Suppressor macrophage (primary cell): ENCODE data around the gene SYNJ1.
"Not testable (repeated sequence)": the region's sequence is repeated elsewhere in the genome, so short reads cannot be mapped to it uniquely, and the experiment has no call there.

Experiments used
- DNase-seq, 4 experiments: peaks; one replicate each; pipeline ENCODE4 v3.0.0-alpha.2; 2020 to 2022
- total RNA-seq, 17 experiments: gene quantifications; one replicate each; lab custom pipeline; 2026; ENCODE audit warnings: mixed read lengths in 6 of 17, inconsistent platforms in 3 of 17; lab: John Stamatoyannopoulos, UW

Gene SYNJ1
- 15.0 to 82.2 (median 40.9) reads per million in 17 experiments for total RNA-seq

GRCh38 chr21:32727687-32728455 lies at the start of gene SYNJ1:
SYNJ1 (minus strand) TSS chr21:32728013; CDS start chr21:32726895, 1,118 bp downstream.
- DNase-seq, result peak; percentile 98 to 99 (median 98)

- DNase-seq, result no peak
Measured at GRCh38 chr21:32777269-32777668, 49.5 kb upstream of the SYNJ1 start.

GRCh38 chr21:32776743-32777142 lies 48.9 kb upstream of the SYNJ1 start:
- no peak for DNase-seq

GRCh38 chr21:32773048-32773344 lies 45.2 kb upstream of the SYNJ1 start:
- DNase-seq, result not testable (repeated sequence)

GRCh38 chr21:32772281-32773047 lies 44.7 kb upstream of the SYNJ1 start:
- DNase-seq, result peak; percentile 47 to 67 (median 55)

- peak; percentile 53 to 84 (median 79) for DNase-seq
Measured at GRCh38 chr21:32770871-32771523, 43.2 kb upstream of the SYNJ1 start.

GRCh38 chr21:32768530-32768929 lies 40.7 kb upstream of the SYNJ1 start:
- no peak for DNase-seq

- DNase-seq, result no peak
Measured at GRCh38 chr21:32765058-32765457, 37.2 kb upstream of the SYNJ1 start.

- DNase-seq, result no peak
Measured at GRCh38 chr21:32764186-32764585, 36.4 kb upstream of the SYNJ1 start.

- no peak for DNase-seq
Measured at GRCh38 chr21:32757804-32758203, 30.0 kb upstream of the SYNJ1 start.

GRCh38 chr21:32756096-32756495 lies 28.3 kb upstream of the SYNJ1 start:
- no peak for DNase-seq

GRCh38 chr21:32753818-32754585 lies 26.2 kb upstream of the SYNJ1 start:
- DNase-seq, result no peak

GRCh38 chr21:32750405-32750804 lies 22.6 kb upstream of the SYNJ1 start:
- DNase-seq, result no peak

GRCh38 chr21:32749662-32750061 lies 21.8 kb upstream of the SYNJ1 start:
- no peak for DNase-seq

GRCh38 chr21:32748529-32748928 lies 20.7 kb upstream of the SYNJ1 start:
- no peak for DNase-seq

GRCh38 chr21:32747396-32747795 lies 19.6 kb upstream of the SYNJ1 start:
- no peak for DNase-seq

- not testable (repeated sequence) for DNase-seq
Measured at GRCh38 chr21:32746711-32747110, 18.9 kb upstream of the SYNJ1 start.

- DNase-seq, result no peak
Measured at GRCh38 chr21:32742396-32742795, 14.6 kb upstream of the SYNJ1 start.

GRCh38 chr21:32741336-32741735 lies 13.5 kb upstream of the SYNJ1 start:
- DNase-seq, result no peak

GRCh38 chr21:32739946-32740345 lies 12.1 kb upstream of the SYNJ1 start:
- DNase-seq, result no peak

GRCh38 chr21:32736083-32736482 lies 8.3 kb upstream of the SYNJ1 start:
- DNase-seq, result not testable (repeated sequence)

- no peak for DNase-seq
Measured at GRCh38 chr21:32735524-32735923, 7.7 kb upstream of the SYNJ1 start.
